Measurements from ENCODE around the gene TMEM123. TPM values are rescaled to one million over a fixed set of nuclear protein-coding genes. Genes with fewer than 3 reads are reported as not detected.

Gene TMEM123
- total and polyA plus RNA-seq, 2 of the 13 experiments (the other 11 are each of a cell fraction or from before 2014, with no cell fraction given) = 365 to 2,761 TPM

- TF ChIP-seq ATF7 (IDR thresholded peaks at IDR 0.05) = no peak
- peak; percentile 40; the same call in 1 of the 2 replicates for TF ChIP-seq ATF7 (CRISPR knock-in tag; IDR thresholded peaks at IDR 0.05)
- TF ChIP-seq RNF219 (CRISPR knock-in tag; IDR thresholded peaks at IDR 0.05) = no peak
- TF ChIP-seq ZNF547 (CRISPR knock-in tag; IDR thresholded peaks at IDR 0.05) = no peak
- TF ChIP-seq SALL2 (CRISPR knock-in tag; IDR thresholded peaks at IDR 0.05) = no peak
- TF ChIP-seq, protein P1, sequence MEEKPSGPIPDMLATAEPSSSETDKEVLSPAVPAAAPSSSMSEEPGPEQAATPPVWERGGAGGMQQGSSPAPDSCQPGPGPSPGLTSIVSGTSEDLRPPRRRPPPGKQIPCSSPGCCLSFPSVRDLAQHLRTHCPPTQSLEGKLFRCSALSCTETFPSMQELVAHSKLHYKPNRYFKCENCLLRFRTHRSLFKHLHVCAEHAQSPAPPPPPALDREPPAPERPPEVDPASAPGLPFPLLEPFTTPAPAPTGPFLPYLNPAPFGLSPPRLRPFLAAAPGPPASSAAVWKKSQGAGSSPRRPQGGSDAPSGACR (CRISPR knock-in tag; IDR thresholded peaks at IDR 0.05) = 0 out of 2 replicates have a peak, but pooled peaks have one; percentile 12
- peak; percentile 91 for TF ChIP-seq SIX1 (CRISPR knock-in tag; IDR thresholded peaks at IDR 0.05; ENCODE audit: borderline replicate concordance)
- TF ChIP-seq, protein P2, sequence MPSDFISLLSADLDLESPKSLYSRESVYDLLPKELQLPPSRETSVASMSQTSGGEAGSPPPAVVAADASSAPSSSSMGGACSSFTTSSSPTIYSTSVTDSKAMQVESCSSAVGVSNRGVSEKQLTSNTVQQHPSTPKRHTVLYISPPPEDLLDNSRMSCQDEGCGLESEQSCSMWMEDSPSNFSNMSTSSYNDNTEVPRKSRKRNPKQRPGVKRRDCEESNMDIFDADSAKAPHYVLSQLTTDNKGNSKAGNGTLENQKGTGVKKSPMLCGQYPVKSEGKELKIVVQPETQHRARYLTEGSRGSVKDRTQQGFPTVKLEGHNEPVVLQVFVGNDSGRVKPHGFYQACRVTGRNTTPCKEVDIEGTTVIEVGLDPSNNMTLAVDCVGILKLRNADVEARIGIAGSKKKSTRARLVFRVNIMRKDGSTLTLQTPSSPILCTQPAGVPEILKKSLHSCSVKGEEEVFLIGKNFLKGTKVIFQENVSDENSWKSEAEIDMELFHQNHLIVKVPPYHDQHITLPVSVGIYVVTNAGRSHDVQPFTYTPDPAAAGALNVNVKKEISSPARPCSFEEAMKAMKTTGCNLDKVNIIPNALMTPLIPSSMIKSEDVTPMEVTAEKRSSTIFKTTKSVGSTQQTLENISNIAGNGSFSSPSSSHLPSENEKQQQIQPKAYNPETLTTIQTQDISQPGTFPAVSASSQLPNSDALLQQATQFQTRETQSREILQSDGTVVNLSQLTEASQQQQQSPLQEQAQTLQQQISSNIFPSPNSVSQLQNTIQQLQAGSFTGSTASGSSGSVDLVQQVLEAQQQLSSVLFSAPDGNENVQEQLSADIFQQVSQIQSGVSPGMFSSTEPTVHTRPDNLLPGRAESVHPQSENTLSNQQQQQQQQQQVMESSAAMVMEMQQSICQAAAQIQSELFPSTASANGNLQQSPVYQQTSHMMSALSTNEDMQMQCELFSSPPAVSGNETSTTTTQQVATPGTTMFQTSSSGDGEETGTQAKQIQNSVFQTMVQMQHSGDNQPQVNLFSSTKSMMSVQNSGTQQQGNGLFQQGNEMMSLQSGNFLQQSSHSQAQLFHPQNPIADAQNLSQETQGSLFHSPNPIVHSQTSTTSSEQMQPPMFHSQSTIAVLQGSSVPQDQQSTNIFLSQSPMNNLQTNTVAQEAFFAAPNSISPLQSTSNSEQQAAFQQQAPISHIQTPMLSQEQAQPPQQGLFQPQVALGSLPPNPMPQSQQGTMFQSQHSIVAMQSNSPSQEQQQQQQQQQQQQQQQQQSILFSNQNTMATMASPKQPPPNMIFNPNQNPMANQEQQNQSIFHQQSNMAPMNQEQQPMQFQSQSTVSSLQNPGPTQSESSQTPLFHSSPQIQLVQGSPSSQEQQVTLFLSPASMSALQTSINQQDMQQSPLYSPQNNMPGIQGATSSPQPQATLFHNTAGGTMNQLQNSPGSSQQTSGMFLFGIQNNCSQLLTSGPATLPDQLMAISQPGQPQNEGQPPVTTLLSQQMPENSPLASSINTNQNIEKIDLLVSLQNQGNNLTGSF (CRISPR knock-in tag; IDR thresholded peaks at IDR 0.05) = no peak
- TF ChIP-seq, protein P3, sequence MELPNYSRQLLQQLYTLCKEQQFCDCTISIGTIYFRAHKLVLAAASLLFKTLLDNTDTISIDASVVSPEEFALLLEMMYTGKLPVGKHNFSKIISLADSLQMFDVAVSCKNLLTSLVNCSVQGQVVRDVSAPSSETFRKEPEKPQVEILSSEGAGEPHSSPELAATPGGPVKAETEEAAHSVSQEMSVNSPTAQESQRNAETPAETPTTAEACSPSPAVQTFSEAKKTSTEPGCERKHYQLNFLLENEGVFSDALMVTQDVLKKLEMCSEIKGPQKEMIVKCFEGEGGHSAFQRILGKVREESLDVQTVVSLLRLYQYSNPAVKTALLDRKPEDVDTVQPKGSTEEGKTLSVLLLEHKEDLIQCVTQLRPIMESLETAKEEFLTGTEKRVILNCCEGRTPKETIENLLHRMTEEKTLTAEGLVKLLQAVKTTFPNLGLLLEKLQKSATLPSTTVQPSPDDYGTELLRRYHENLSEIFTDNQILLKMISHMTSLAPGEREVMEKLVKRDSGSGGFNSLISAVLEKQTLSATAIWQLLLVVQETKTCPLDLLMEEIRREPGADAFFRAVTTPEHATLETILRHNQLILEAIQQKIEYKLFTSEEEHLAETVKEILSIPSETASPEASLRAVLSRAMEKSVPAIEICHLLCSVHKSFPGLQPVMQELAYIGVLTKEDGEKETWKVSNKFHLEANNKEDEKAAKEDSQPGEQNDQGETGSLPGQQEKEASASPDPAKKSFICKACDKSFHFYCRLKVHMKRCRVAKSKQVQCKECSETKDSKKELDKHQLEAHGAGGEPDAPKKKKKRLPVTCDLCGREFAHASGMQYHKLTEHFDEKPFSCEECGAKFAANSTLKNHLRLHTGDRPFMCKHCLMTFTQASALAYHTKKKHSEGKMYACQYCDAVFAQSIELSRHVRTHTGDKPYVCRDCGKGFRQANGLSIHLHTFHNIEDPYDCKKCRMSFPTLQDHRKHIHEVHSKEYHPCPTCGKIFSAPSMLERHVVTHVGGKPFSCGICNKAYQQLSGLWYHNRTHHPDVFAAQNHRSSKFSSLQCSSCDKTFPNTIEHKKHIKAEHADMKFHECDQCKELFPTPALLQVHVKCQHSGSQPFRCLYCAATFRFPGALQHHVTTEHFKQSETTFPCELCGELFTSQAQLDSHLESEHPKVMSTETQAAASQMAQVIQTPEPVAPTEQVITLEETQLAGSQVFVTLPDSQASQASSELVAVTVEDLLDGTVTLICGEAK (IDR thresholded peaks at IDR 0.05) = no peak
- TF ChIP-seq, protein P3 (CRISPR knock-in tag; IDR thresholded peaks at IDR 0.05) = no peak; the same call in 1 of the 2 replicates
- TF ChIP-seq ZNF75D (CRISPR knock-in tag; IDR thresholded peaks at IDR 0.05; ENCODE audit: borderline replicate concordance) = no peak
- TF ChIP-seq PTBP1 (IDR thresholded peaks at IDR 0.05; ENCODE audit: low read depth, low read length, poor library complexity, severe bottlenecking) = no peak
- peak; percentile 71; the same call in 1 of the 2 replicates for TF ChIP-seq ZFX (CRISPR knock-in tag; IDR thresholded peaks at IDR 0.05; ENCODE audit: low read depth)
Observed at GRCh38 chr11:102476812-102477211, 24.2 kb upstream of the TMEM123 start (continued).

Measured in HepG2 (cell line).